Heart left ventricle (tissue), 16 donors: Measurements from ENCODE around the gene TBC1D22B. TPM values are rescaled to one million over a fixed set of nuclear protein-coding genes. Genes with fewer than 3 reads are reported as not detected.
"Not testable (repeated sequence)": the region's sequence is repeated elsewhere in the genome, so short reads cannot be mapped to it uniquely, and the experiment has no call there.

ENCODE experiments used
- ATAC-seq, 4 donors: fragments of 200-7000 bp; cut with Tn5 transposase; one replicate each; pipeline ENCODE4 v1.9.1; 2020 to 2022; ENCODE audit warnings: moderate library complexity in 4 of 4, mild to moderate bottlenecking in 3 of 4, moderate number of reproducible peaks in 1 of 4
- DNase-seq, 5 donors: peaks; one replicate each; pipeline ENCODE4 v3.0.0-alpha.2; 2020
- H3K27ac ChIP-seq, 12 donors: fragments of 200-600 bp; sonication (generic) in 4 of 12; one replicate each; pipeline versions ENCODE4 v1.5.0 to v1.8.0; 2016 to 2022; ENCODE audit warnings: mild to moderate bottlenecking in 2 of 12
- H3K27me3 ChIP-seq, 9 donors: fragments of 200-600 bp; sonication (generic) in 2 of 9; one replicate each; pipeline versions ENCODE4 v1.5.1 to v1.8.0; 2016 to 2022; ENCODE audit warnings: mild to moderate bottlenecking in 3 of 9
- H3K36me3 ChIP-seq, 9 donors: fragments of 200-600 bp; sonication (generic) in 2 of 9; one replicate each; pipeline versions ENCODE4 v1.5.0 to v1.8.0; 2018 to 2022; ENCODE audit warnings: mild to moderate bottlenecking in 2 of 9
- H3K4me1 ChIP-seq, 12 donors: fragments of 200-600 bp; sonication (generic) in 4 of 12; one replicate each; pipeline versions ENCODE4 v1.5.0 to v1.8.0; 2016 to 2022; ENCODE audit warnings: mild to moderate bottlenecking in 3 of 12
- H3K4me3 ChIP-seq, 12 donors: fragments of 200-600 bp; sonication (generic) in 4 of 12; one replicate each; pipeline versions ENCODE4 v1.5.0 to v1.8.0; 2017 to 2022; ENCODE audit warnings: mild to moderate bottlenecking in 9 of 12, moderate library complexity in 4 of 12
- H3K9me3 ChIP-seq, 12 donors: fragments of 200-600 bp; sonication (generic) in 4 of 12; one replicate each; pipeline versions ENCODE4 v1.5.0 to v1.8.0; 2016 to 2022; ENCODE audit warnings: mild to moderate bottlenecking in 1 of 12
- POLR2A ChIP-seq, 2 donors: fragments of 450-650 bp; IDR thresholded peaks; one replicate each; pipeline ENCODE4 v1.6.1; 2017; ENCODE audit warnings: antibody characterized with exemption in 2 of 2, mild to moderate bottlenecking in 2 of 2, moderate library complexity in 2 of 2
- WGBS, 4 donors: extraction: QIAGEN DNeasy Blood & Tissue Kit in 2 of 4; methylation state at CpG; one replicate each; pipeline versions ENCODE4 v1.1.5 to v1.1.7; 2013 to 2018; 5-methylcytosine and 5-hydroxymethylcytosine counted together
- intact Hi-C, 10 donors: fragments of 100-400 bp; cut with DNase I; formaldehyde crosslinking; loops; one replicate each; pipeline versions ENCODE4 v1.11.1 to v1.14.2; 2022
- polyA plus RNA-seq, 2 donors: library from polyadenylated mRNA; stranded (reverse); fragments of 200-250 nt; gene quantifications; one replicate each; pipeline ENCODE4 v1.2.3, GENCODE V29; 2013
- total RNA-seq, 9 donors: library from RNA; depleted of rRNA in 2 of 9; stranded (reverse); fragments of >200 nt in 2 of 9; fragmentation: NEBNext Ultra II Directional in 3 of 9; extraction: Animal tissue kit (Norgen Biotek cat#: 25700) in 3 of 9; gene quantifications; one replicate each; pipeline versions ENCODE4 v1.1.0 to v1.2.4, GENCODE V29; 2016 to 2023
- TF ChIP-seq, protein P1 (sequence below), 12 donors: fragments of 200-600 bp; sonication (generic) in 4 of 12; IDR thresholded peaks; one replicate each; pipeline versions ENCODE4 v1.5.0 to v1.8.0; 2018 to 2022; ENCODE audit warnings: antibody characterized with exemption in 12 of 12, mild to moderate bottlenecking in 5 of 12
- donor health status: ischemic (EF 13 %, LVEDD 7.1; RV severe dilation, severe dysfunction).
- donor health status: healthy with polysubstance abuse.
- donor health status: DM: no; HTN: yes; CAD: no.
- donor health status: DM: no; HTN: no; CAD: no.
- donor health status: ischemic (EF 25% LVEDD 6.9; RV normal size, moderate dysfunction).
- donor health status: ischemic (EF 25% LVEDD 5.7; RV mildly dilated, moderate dysfunction).
- donor health status: healthy.
- donor health status: DM: yes; HTN: yes; CAD: no.
- donor health status: ischemic (EF 35%, LVEDD 5.7; RV mildly dilated, moderate dysfunction).
- donor health status: nonischemic (EF 11% LVEDD 7.7; RV severe dilation, severe dysfunction).
- donor health status: DM: yes; HTN: yes; CAD: no.
- donor health status: PGD.
- donor health status: ischemic (EF 29% LVEDD 5.4; RV normal size, mild dysfunction).
- donor health status: nonischemic (EF 23%, LVEDD 6.1; RV moderate dilation, normal function).

TBC1D22B gene
- total and polyA plus RNA-seq, 11 donors = 3.1 to 10.7 (median 7.3) TPM

DNA sequence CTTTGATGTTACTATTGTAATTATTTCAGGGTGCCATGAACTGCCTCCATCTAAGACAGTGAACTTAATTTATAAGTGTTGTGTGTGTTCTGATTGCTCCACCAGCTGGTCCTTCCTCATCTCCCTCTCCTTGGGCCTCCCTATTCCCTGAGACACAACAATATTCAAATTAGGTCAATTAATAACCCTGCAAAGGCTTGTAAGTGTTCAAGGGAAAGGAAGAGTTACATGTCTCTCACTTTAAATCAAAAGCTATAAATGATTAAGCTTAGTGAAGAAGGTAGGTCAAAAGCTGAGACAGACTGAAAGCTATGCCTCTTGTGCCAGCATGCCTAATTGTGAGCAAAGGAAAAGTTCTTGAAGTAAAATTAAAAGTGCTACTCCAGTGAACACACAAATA, 35.9 kb downstream of the TBC1D22B start:
- ATAC-seq = no peak
- H3K9me3 ChIP-seq = no peaks in the 10 kb centered on the region
- H3K27me3 ChIP-seq = no peaks in the 10 kb centered on the region
- H3K27ac ChIP-seq = no peak overlapping the region
- H3K4me3 ChIP-seq = no peak overlapping the region
- H3K36me3 ChIP-seq = peaks cover 0 to 93% (median 75%) of the 10 kb centered on the region in 9 donors
- H3K4me1 ChIP-seq = no peaks in the 10 kb centered on the region
- intact Hi-C loops = no loop called here
- TF ChIP-seq POLR2A (IDR thresholded peaks at IDR 0.05) = no peak
- TF ChIP-seq, protein P1, sequence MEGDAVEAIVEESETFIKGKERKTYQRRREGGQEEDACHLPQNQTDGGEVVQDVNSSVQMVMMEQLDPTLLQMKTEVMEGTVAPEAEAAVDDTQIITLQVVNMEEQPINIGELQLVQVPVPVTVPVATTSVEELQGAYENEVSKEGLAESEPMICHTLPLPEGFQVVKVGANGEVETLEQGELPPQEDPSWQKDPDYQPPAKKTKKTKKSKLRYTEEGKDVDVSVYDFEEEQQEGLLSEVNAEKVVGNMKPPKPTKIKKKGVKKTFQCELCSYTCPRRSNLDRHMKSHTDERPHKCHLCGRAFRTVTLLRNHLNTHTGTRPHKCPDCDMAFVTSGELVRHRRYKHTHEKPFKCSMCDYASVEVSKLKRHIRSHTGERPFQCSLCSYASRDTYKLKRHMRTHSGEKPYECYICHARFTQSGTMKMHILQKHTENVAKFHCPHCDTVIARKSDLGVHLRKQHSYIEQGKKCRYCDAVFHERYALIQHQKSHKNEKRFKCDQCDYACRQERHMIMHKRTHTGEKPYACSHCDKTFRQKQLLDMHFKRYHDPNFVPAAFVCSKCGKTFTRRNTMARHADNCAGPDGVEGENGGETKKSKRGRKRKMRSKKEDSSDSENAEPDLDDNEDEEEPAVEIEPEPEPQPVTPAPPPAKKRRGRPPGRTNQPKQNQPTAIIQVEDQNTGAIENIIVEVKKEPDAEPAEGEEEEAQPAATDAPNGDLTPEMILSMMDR (IDR thresholded peaks at IDR 0.05) = no peak
- no peak for DNase-seq

DNA sequence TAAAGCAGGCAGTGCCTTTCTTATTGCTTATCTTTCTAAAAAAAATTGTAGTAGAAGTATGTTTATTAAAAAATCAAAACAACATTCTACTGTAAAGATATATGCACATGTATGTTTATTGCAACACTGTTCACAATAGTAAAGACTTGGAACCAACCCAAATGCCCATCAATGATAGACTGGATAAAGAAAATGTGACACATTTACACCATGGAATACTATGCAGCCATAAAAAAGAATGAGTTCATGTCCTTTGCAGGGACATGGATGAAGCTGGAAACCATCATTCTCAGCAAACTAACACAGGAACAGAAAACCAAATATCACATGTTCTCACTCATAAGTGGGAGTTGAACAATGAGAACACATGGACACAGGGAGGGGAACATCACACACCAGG, 40.1 kb downstream of the TBC1D22B start:
- H3K27ac ChIP-seq, H3K4me3 ChIP-seq, H3K4me1 ChIP-seq, DNase-seq, ATAC-seq, H3K9me3 ChIP-seq, H3K27me3 ChIP-seq, intact Hi-C loops: not testable (repeated sequence)
- H3K36me3 ChIP-seq = peaks cover 0 to 89% (median 65%) of the 10 kb centered on the region in 9 donors

DNA sequence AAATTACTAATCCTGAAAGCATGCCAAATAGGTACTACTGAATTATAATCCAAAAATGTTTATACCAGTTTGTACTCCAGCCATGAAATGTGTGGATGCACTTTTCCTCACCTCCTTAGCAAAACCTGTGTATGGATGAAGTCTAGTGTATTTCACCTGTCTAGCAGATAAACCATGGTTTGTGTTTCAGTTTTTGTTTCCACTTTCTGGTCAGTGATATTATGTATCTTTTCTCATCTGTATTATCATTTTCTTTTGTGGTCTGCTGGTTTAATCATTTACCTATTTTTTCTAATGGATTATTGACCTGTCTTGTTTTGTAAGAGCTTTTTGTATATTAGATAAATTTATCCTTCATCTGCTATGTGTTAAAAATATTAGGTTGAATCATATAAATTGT, 41.4 kb downstream of the TBC1D22B start:
- ATAC-seq = no peak
- intact Hi-C loops = no loop called here
- no peak for DNase-seq

DNA sequence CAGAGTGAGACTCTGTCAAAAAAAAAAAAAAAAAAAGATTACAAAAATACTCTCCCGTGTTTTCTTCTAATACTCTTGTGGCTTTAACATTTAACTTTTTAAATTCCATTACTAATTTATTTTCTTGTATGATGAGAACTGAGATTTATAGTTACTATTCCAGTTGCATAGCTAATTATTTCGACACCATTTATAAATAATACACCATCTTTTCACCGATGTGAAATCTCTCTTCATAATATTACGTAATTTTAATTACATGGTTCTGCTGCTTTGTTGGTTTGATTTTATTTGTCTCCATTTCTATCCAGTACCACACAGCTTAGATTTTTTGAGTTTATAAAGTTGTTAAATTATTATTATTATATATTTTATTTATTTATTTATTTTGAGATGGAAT, 42.4 kb downstream of the TBC1D22B start:
- Histone ChIP-seq H3K36me3 (peaks cover 0 to 88% (median 56%) of the 10 kb centered on the region in 9 donors), H3K4me3 (no peak overlapping the region), H3K9me3 (no peaks in the 10 kb centered on the region), H3K27me3 (no peaks in the 10 kb centered on the region), H3K4me1 (peaks cover 0 to 6% (median 0%) of the 10 kb centered on the region in 12 donors), H3K27ac (no peak overlapping the region)
- TF ChIP-seq, protein P1 (IDR thresholded peaks at IDR 0.05) = no peak
- TF ChIP-seq POLR2A (IDR thresholded peaks at IDR 0.05) = no peak
- ATAC-seq (no peak), DNase-seq (no peak)
- intact Hi-C loops = no loop called here
- WGBS, 4 donors = 87 to 92% (median 90%) methylated on average over 4 of the region's 4 CpGs

More for the DNA sequence above, 41.4 kb downstream of the TBC1D22B start:
- Histone ChIP-seq H3K4me1 (peaks cover 0 to 6% (median 0%) of the 10 kb centered on the region in 12 donors), H3K27me3 (no peaks in the 10 kb centered on the region), H3K27ac (no peak overlapping the region), H3K9me3 (no peaks in the 10 kb centered on the region), H3K4me3 (no peak overlapping the region), H3K36me3 (peaks cover 0 to 89% (median 65%) of the 10 kb centered on the region in 9 donors)
- TF ChIP-seq, protein P1 (IDR thresholded peaks at IDR 0.05) = no peak
- no peak for TF ChIP-seq POLR2A (IDR thresholded peaks at IDR 0.05)

DNA sequence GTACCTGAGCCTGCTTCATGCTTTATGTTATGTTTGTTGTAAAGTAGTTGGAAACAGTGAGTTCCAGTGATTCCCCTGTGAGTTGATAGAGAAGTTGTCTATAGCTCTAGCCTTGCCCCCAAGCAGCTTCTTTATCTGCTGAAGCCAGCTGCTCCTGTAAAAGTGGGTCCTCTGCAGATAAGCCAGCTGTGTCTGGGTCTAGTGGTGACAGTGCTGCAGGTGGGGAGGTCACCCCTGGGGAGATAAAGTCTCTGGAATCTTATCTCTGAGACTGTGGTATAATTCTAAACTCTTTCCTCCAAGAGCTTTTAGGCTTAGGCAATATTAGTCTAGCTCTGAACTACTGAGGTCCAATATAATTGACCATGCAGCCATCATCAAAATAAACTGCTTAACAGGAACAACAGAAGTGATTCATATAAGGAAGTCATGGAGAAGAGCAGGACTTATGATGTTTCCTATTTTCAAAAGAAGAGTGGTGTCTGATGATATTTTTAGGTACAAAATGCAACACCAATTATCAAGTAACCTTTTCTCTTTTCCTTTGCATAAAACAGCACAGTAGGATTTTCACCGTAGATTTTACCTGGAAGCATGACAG, 44.6 kb downstream of the TBC1D22B start:
- Histone ChIP-seq H3K4me1 (peaks cover 0 to 6% (median 0%) of the 10 kb centered on the region in 12 donors), H3K4me3 (no peak overlapping the region), H3K9me3 (no peaks in the 10 kb centered on the region), H3K36me3 (peaks cover 0 to 69% (median 39%) of the 10 kb centered on the region in 9 donors), H3K27ac (no peak overlapping the region), H3K27me3 (no peaks in the 10 kb centered on the region)
- DNase-seq (no peak), ATAC-seq (no peak)
- WGBS, 4 donors = 84 to 100% (median 91%) methylated on average over 1 of the region's 1 CpG
- TF ChIP-seq POLR2A (IDR thresholded peaks at IDR 0.05) = no peak
- TF ChIP-seq, protein P1 (IDR thresholded peaks at IDR 0.05) = no peak
- intact Hi-C loops = no loop called here
